Globus pallidus (tissue), 1 donor: ENCODE measurements around the gene ZNF385D.
"Not testable (repeated sequence)": the region's sequence is repeated elsewhere in the genome, so short reads cannot be mapped to it uniquely, and the experiment has no call there.

ENCODE experiments used
- DNase-seq: peaks from one replicate; pipeline ENCODE4 v3.0.0-alpha.2; 2015; ENCODE audit warnings: low spot score

Gene ZNF385D

GRCh38 chr3:21446945-21447475 is 304.0 kb downstream of the ZNF385D start:
- DNase-seq: no peak

GRCh38 chr3:21446027-21446426 is 305.0 kb downstream of the ZNF385D start:
- no peak for DNase-seq

GRCh38 chr3:21441821-21442220 is 309.2 kb downstream of the ZNF385D start:
- no peak for DNase-seq

GRCh38 chr3:21436835-21437234 is 314.2 kb downstream of the ZNF385D start:
- no peak for DNase-seq

GRCh38 chr3:21435871-21436270 is 315.1 kb downstream of the ZNF385D start:
- no peak for DNase-seq

- no peak for DNase-seq
These were observed 316.7 kb downstream of the ZNF385D start for GRCh38 chr3:21434310-21434709.

GRCh38 chr3:21433751-21434150 is 317.3 kb downstream of the ZNF385D start:
- DNase-seq: no peak

- no peak for DNase-seq
These were observed 324.1 kb downstream of the ZNF385D start for GRCh38 chr3:21426920-21427319.

GRCh38 chr3:21425715-21426114 is 325.3 kb downstream of the ZNF385D start:
- no peak for DNase-seq

- no peak for DNase-seq
These were observed 329.9 kb downstream of the ZNF385D start for GRCh38 chr3:21421096-21421495.

GRCh38 chr3:21417991-21418390 is 333.0 kb downstream of the ZNF385D start:
- no peak for DNase-seq

GRCh38 chr3:21414506-21414905 is 336.5 kb downstream of the ZNF385D start:
- DNase-seq: no peak

- DNase-seq: no peak
These were observed 340.0 kb downstream of the ZNF385D start for GRCh38 chr3:21411058-21411457.

- no peak for DNase-seq
These were observed 341.6 kb downstream of the ZNF385D start for GRCh38 chr3:21409401-21409800.

- DNase-seq: no peak
These were observed 343.3 kb downstream of the ZNF385D start for GRCh38 chr3:21407743-21408142.

- no peak for DNase-seq
These were observed 345.0 kb downstream of the ZNF385D start for GRCh38 chr3:21405671-21406667.

- no peak for DNase-seq
These were observed 352.5 kb downstream of the ZNF385D start for GRCh38 chr3:21398461-21398860.

GRCh38 chr3:21393683-21394311 is 357.2 kb downstream of the ZNF385D start:
- DNase-seq: no peak

- DNase-seq: no peak
These were observed 358.5 kb downstream of the ZNF385D start for GRCh38 chr3:21392526-21392925.

- no peak for DNase-seq
These were observed 360.2 kb downstream of the ZNF385D start for GRCh38 chr3:21390856-21391255.

GRCh38 chr3:21390136-21390535 is 360.9 kb downstream of the ZNF385D start:
- no peak for DNase-seq

- not testable (repeated sequence) for DNase-seq
These were observed 363.7 kb downstream of the ZNF385D start for GRCh38 chr3:21387142-21387826.
